Measurements from ENCODE around the gene LGMN.
"Not testable (repeated sequence)": the region's sequence is repeated elsewhere in the genome, so short reads cannot be mapped to it uniquely, and the experiment has no call there.

The LGMN gene

GRCh38 chr14:92748259-92749016, at the start of gene LGMN:
Gene LGMN, minus strand, starts transcription at chr14:92748627. Its CDS starts 15,841 bp downstream, at chr14:92732786.
- ATAC-seq: peak; percentile 98
- H3K4me1 Mint-ChIP-seq: peaks cover 58% of the 10 kb centered on the region

GRCh38 chr14:92794961-92795360, 46.5 kb upstream of the LGMN start:
- Mint-ChIP-seq H3K4me1 (peaks cover 26% of the 10 kb centered on the region), H3K27ac (peak overlapping the region; percentile 96), H3K9me3 (peaks cover 6% of the 10 kb centered on the region), H3K4me3 (peak overlapping the region; percentile 95), H3K27me3 (no peaks in the 10 kb centered on the region), H3K36me3 (peaks cover 23% of the 10 kb centered on the region)
- ATAC-seq: no peak

More at GRCh38 chr14:92748259-92749016, at the start of gene LGMN:
- Mint-ChIP-seq H3K9me3 (no peaks in the 10 kb centered on the region), H3K4me3 (peak within 1 kb of the TSS; percentile 84), H3K27me3 (no peaks in the 10 kb centered on the region), H3K36me3 (no peaks in the 10 kb centered on the region), H3K27ac (peak within 1 kb of the TSS; percentile 77)

- peaks cover 23% of the 10 kb centered on the region for H3K4me1 Mint-ChIP-seq
Measured at GRCh38 chr14:92794547-92794941, 46.1 kb upstream of the LGMN start.

GRCh38 chr14:92793709-92794546, 45.5 kb upstream of the LGMN start, which contains the start of gene GOLGA5:
Gene GOLGA5, plus strand, starts transcription at chr14:92794305. Its CDS starts 3,133 bp downstream, at chr14:92797438.
- Mint-ChIP-seq H3K27me3 (no peaks in the 10 kb centered on the region), H3K27ac (peak within 1 kb of the TSS; percentile 96), H3K9me3 (peaks cover 13% of the 10 kb centered on the region), H3K4me1 (peaks cover 23% of the 10 kb centered on the region), H3K4me3 (peak within 1 kb of the TSS; percentile 95), H3K36me3 (peaks cover 27% of the 10 kb centered on the region)
- ATAC-seq: peak; percentile 99

More at GRCh38 chr14:92794547-92794941, 46.1 kb upstream of the LGMN start:
- ATAC-seq: no peak
- Mint-ChIP-seq H3K27ac (peak overlapping the region; percentile 96), H3K36me3 (peaks cover 23% of the 10 kb centered on the region), H3K27me3 (no peaks in the 10 kb centered on the region), H3K9me3 (peaks cover 9% of the 10 kb centered on the region), H3K4me3 (peak overlapping the region; percentile 95)

- Mint-ChIP-seq H3K4me3 (no peak overlapping the region), H3K27ac (peak overlapping the region; percentile 96), H3K27me3 (no peaks in the 10 kb centered on the region), H3K4me1 (peaks cover 23% of the 10 kb centered on the region), H3K9me3 (peaks cover 16% of the 10 kb centered on the region), H3K36me3 (peaks cover 19% of the 10 kb centered on the region)
- ATAC-seq: no peak
Measured at GRCh38 chr14:92792885-92793284, 44.5 kb upstream of the LGMN start.

GRCh38 chr14:92789457-92790089, 41.1 kb upstream of the LGMN start:
- H3K9me3 Mint-ChIP-seq: peaks cover 16% of the 10 kb centered on the region
- H3K4me1 Mint-ChIP-seq: peaks cover 8% of the 10 kb centered on the region
- no peak overlapping the region for H3K27ac Mint-ChIP-seq
- H3K4me3 Mint-ChIP-seq: no peak overlapping the region
- H3K36me3 Mint-ChIP-seq: peaks cover 13% of the 10 kb centered on the region
- ATAC-seq: no peak
- no peaks in the 10 kb centered on the region for H3K27me3 Mint-ChIP-seq

GRCh38 chr14:92787554-92787953, 39.1 kb upstream of the LGMN start:
- Mint-ChIP-seq H3K36me3 (peaks cover 13% of the 10 kb centered on the region), H3K9me3 (peaks cover 16% of the 10 kb centered on the region), H3K27me3 (no peaks in the 10 kb centered on the region), H3K4me3 (no peak overlapping the region), H3K27ac (no peak overlapping the region), H3K4me1 (no peaks in the 10 kb centered on the region)
- ATAC-seq: no peak

GRCh38 chr14:92786427-92786756, 38.0 kb upstream of the LGMN start:
- Mint-ChIP-seq H3K36me3 (peaks cover 13% of the 10 kb centered on the region), H3K9me3 (peaks cover 16% of the 10 kb centered on the region), H3K27me3 (no peaks in the 10 kb centered on the region), H3K4me3 (no peak overlapping the region), H3K4me1 (no peaks in the 10 kb centered on the region), H3K27ac (peak overlapping the region; percentile 39)
- no peak for ATAC-seq

GRCh38 chr14:92785667-92786426, 37.4 kb upstream of the LGMN start:
- peaks cover 13% of the 10 kb centered on the region for H3K36me3 Mint-ChIP-seq
- no peaks in the 10 kb centered on the region for H3K4me1 Mint-ChIP-seq
- ATAC-seq: no peak
- peak overlapping the region; percentile 39 for H3K27ac Mint-ChIP-seq
- no peak overlapping the region for H3K4me3 Mint-ChIP-seq
- peaks cover 15% of the 10 kb centered on the region for H3K9me3 Mint-ChIP-seq
- no peaks in the 10 kb centered on the region for H3K27me3 Mint-ChIP-seq

GRCh38 chr14:92783813-92784431, 35.5 kb upstream of the LGMN start:
- Mint-ChIP-seq H3K27ac (no peak overlapping the region), H3K4me1 (peaks cover 6% of the 10 kb centered on the region), H3K4me3 (no peak overlapping the region), H3K36me3 (no peaks in the 10 kb centered on the region), H3K9me3 (peaks cover 2% of the 10 kb centered on the region), H3K27me3 (no peaks in the 10 kb centered on the region)
- ATAC-seq: peak; percentile 79

- Mint-ChIP-seq H3K9me3 (no peaks in the 10 kb centered on the region), H3K4me1 (peaks cover 25% of the 10 kb centered on the region), H3K27ac (peak overlapping the region; percentile 19), H3K4me3 (no peak overlapping the region), H3K27me3 (no peaks in the 10 kb centered on the region), H3K36me3 (no peaks in the 10 kb centered on the region)
- ATAC-seq: no peak
Measured at GRCh38 chr14:92781350-92781749, 32.9 kb upstream of the LGMN start.

- no peak for ATAC-seq
- Mint-ChIP-seq H3K4me3 (no peak overlapping the region), H3K27ac (peak overlapping the region; percentile 19), H3K27me3 (no peaks in the 10 kb centered on the region), H3K36me3 (no peaks in the 10 kb centered on the region), H3K4me1 (peaks cover 32% of the 10 kb centered on the region), H3K9me3 (no peaks in the 10 kb centered on the region)
Measured at GRCh38 chr14:92780444-92781232, 32.2 kb upstream of the LGMN start.

- not testable (repeated sequence) for H3K4me3 Mint-ChIP-seq, H3K36me3 Mint-ChIP-seq, H3K9me3 Mint-ChIP-seq, H3K27ac Mint-ChIP-seq, H3K27me3 Mint-ChIP-seq
- ATAC-seq: peak; percentile 29
- H3K4me1 Mint-ChIP-seq: peaks cover 48% of the 10 kb centered on the region
Measured at GRCh38 chr14:92778868-92779565, 30.6 kb upstream of the LGMN start.
